ENCODE results near the gene GRIK1.

DNA sequence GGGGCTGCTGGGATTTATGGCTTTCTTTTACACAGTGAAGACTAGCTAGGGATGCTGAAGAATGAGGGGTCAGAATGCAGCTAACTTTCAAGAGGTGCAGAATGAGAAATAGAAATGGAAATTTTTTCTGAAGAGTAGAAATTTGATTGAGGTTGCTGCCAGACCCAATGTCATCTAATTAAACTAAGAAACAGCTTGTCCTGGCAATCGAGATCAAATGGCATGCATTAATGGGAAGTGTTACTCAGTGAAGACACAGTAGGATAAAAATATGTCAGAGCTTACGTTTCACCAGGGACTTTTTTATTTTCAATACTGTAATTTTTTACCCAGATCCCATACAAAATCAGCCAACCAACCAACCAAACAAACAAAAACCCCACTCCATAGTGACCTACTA lies 306.0 kb downstream of the GRIK1 start:
- TF ChIP-seq, protein P1, sequence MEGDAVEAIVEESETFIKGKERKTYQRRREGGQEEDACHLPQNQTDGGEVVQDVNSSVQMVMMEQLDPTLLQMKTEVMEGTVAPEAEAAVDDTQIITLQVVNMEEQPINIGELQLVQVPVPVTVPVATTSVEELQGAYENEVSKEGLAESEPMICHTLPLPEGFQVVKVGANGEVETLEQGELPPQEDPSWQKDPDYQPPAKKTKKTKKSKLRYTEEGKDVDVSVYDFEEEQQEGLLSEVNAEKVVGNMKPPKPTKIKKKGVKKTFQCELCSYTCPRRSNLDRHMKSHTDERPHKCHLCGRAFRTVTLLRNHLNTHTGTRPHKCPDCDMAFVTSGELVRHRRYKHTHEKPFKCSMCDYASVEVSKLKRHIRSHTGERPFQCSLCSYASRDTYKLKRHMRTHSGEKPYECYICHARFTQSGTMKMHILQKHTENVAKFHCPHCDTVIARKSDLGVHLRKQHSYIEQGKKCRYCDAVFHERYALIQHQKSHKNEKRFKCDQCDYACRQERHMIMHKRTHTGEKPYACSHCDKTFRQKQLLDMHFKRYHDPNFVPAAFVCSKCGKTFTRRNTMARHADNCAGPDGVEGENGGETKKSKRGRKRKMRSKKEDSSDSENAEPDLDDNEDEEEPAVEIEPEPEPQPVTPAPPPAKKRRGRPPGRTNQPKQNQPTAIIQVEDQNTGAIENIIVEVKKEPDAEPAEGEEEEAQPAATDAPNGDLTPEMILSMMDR (IDR thresholded peaks at IDR 0.05), result no peak
- no peak for TF ChIP-seq POLR2A (IDR thresholded peaks at IDR 0.05)

All from Peyer's patch (tissue), 4 donors.